Panc1 (cell line): ENCODE data around the gene TFF1. TPM values are rescaled to one million over a fixed set of nuclear protein-coding genes. Genes with fewer than 3 reads are reported as not detected.

Experiments
- ATAC-seq: fragments of 200-7000 bp; cut with Tn5 transposase; 2 replicates; pipeline ENCODE4 v1.9.1; 2020; ENCODE audit warnings: mild to moderate bottlenecking, moderate library complexity
- BruUV-seq: library from RNA; stranded (reverse); fragments of 400-500 nt; replicated peaks from 2 replicates; lab custom pipeline; 2021; lab: Mats Ljungman, UMichigan
- CTCF ChIA-PET: fragments of 300-600 bp; sonication (Branson Sonifier 250); formaldehyde crosslinking; loops from one replicate; lab custom pipeline; 2022; ENCODE audit warnings: antibody characterized with exemption; lab: Charles Lee
- POLR2A ChIA-PET: fragments of 300-600 bp; sonication (Branson Sonifier 250); formaldehyde crosslinking; loops from one replicate; lab custom pipeline; 2022; ENCODE audit warnings: antibody characterized with exemption; lab: Charles Lee
- DNase-seq: peaks from one replicate; pipeline ENCODE4 v3.0.0-alpha.2; 2010; ENCODE audit warnings: low read depth, low spot score
- H3K27ac ChIP-seq: 2 replicates; pipeline ENCODE4 v1.5.1; 2011; ENCODE audit warnings: mild to moderate bottlenecking, low read length, inconsistent platforms
- H3K27me3 ChIP-seq: fragments of 200-500 bp; sonication (Bioruptor generic); 2 replicates; pipeline ENCODE4 v1.6.0; 2014; ENCODE audit warnings: low read length, inconsistent platforms; ENCODE audit not compliant: control insufficient read depth, insufficient read depth
- H3K36me3 ChIP-seq: fragments of 200-500 bp; sonication (Bioruptor generic); 2 replicates; pipeline ENCODE4 v1.5.1; 2014; ENCODE audit warnings: inconsistent platforms, mild to moderate bottlenecking, low read length, moderate library complexity; ENCODE audit not compliant: control insufficient read depth, insufficient read depth
- H3K4me1 ChIP-seq: 2 replicates; pipeline ENCODE4 v1.5.1; 2011; ENCODE audit warnings: inconsistent platforms, mild to moderate bottlenecking, low read length, moderate library complexity; ENCODE audit not compliant: control insufficient read depth, insufficient read depth
- H3K4me3 ChIP-seq, 2 experiments: 2 replicates each; pipeline ENCODE4 v1.5.1; 2011 to 2012; ENCODE audit warnings: low read depth in 2 of 2, low read length in 2 of 2, mild to moderate bottlenecking in 2 of 2, inconsistent platforms in 1 of 2, moderate library complexity in 1 of 2
- H3K9me3 ChIP-seq: fragments of 200-500 bp; sonication (Bioruptor generic); 2 replicates; pipeline ENCODE4 v1.5.1; 2014; ENCODE audit warnings: low read depth, mild to moderate bottlenecking, inconsistent platforms, low read length, moderate library complexity; ENCODE audit not compliant: control insufficient read depth, insufficient read depth
- POLR2AphosphoS5 ChIP-seq: IDR thresholded peaks from 2 replicates; pipeline ENCODE4 v1.6.1; 2012; ENCODE audit warnings: mild to moderate bottlenecking, low read depth, low read length, moderate library complexity
- SIN3A ChIP-seq: IDR thresholded peaks from 2 replicates; pipeline ENCODE4 v1.6.1; 2012; ENCODE audit warnings: low read depth, mild to moderate bottlenecking, low read length, moderate library complexity, borderline replicate concordance; ENCODE audit not compliant: insufficient read depth
- TCF7L2 ChIP-seq: IDR thresholded peaks from 2 replicates; pipeline ENCODE4 v1.6.1; 2011; ENCODE audit warnings: mild to moderate bottlenecking, low read depth, low read length, inconsistent platforms
- in situ Hi-C: cut with HindIII; loops from 2 replicates; pipeline ENCODE4 v1.10.0; 2016; ENCODE audit warnings: low sequenced_read_pairs, low pct_unique_long_range_greater_than_20kb
- intact Hi-C: fragments of 100-400 bp; cut with micrococcal nuclease; formaldehyde crosslinking; loops from one replicate; pipeline ENCODE4 v1.10.0; 2022; ENCODE audit not compliant: unreplicated experiment
- total RNA-seq: library from RNA; stranded (reverse); gene quantifications from one replicate; pipeline ENCODE4 v1.2.1, GENCODE V29; 2021; ENCODE audit not compliant: unreplicated experiment
- TF ChIP-seq, protein P1 (sequence below): fragments of 450-650 bp; IDR thresholded peaks from 2 replicates; pipeline ENCODE4 v1.5.1; 2017; ENCODE audit warnings: mild to moderate bottlenecking
- TF ChIP-seq, protein P2 (sequence below), 2 experiments: IDR thresholded peaks; 2 replicates each; pipeline ENCODE4 v1.6.1; 2011 to 2012; ENCODE audit warnings: low read depth in 2 of 2, control low read depth in 1 of 2, low read length in 1 of 2, mild to moderate bottlenecking in 1 of 2, moderate library complexity in 1 of 2; ENCODE audit not compliant: insufficient read depth in 1 of 2

TFF1 gene
- total RNA-seq, 1 experiment from 2014 or later = 0.36 TPM

DNA sequence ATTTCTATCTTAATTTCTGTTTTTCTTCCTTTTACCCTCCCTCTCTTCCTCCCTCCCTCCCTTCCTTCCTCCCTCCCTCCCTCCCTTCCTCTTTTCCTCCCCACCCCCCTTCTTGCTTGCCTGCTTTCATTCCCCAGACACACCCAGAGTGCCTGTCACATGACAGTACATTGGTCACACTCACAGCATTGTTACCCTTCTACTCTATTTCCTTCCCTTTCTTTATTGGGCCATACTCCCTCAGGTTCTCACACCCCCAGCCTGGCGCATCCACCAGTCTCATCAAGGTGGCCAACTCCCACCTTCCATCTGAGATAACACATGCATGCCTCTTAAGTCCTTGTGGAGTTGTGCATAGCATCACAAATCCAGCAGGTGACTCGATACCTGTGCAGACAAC lies 18.7 kb upstream of the TFF1 start:
- ATAC-seq = no peak
- POLR2A ChIA-PET = no interaction called here
- H3K36me3 ChIP-seq = no peaks in the 10 kb centered on the region
- no peak overlapping the region for H3K4me3 ChIP-seq
- TF ChIP-seq, protein P1, sequence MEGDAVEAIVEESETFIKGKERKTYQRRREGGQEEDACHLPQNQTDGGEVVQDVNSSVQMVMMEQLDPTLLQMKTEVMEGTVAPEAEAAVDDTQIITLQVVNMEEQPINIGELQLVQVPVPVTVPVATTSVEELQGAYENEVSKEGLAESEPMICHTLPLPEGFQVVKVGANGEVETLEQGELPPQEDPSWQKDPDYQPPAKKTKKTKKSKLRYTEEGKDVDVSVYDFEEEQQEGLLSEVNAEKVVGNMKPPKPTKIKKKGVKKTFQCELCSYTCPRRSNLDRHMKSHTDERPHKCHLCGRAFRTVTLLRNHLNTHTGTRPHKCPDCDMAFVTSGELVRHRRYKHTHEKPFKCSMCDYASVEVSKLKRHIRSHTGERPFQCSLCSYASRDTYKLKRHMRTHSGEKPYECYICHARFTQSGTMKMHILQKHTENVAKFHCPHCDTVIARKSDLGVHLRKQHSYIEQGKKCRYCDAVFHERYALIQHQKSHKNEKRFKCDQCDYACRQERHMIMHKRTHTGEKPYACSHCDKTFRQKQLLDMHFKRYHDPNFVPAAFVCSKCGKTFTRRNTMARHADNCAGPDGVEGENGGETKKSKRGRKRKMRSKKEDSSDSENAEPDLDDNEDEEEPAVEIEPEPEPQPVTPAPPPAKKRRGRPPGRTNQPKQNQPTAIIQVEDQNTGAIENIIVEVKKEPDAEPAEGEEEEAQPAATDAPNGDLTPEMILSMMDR = no peak
- TF ChIP-seq TCF7L2 (no peak), SIN3A (no peak), POLR2AphosphoS5 (no peak)
- TF ChIP-seq, protein P2, sequence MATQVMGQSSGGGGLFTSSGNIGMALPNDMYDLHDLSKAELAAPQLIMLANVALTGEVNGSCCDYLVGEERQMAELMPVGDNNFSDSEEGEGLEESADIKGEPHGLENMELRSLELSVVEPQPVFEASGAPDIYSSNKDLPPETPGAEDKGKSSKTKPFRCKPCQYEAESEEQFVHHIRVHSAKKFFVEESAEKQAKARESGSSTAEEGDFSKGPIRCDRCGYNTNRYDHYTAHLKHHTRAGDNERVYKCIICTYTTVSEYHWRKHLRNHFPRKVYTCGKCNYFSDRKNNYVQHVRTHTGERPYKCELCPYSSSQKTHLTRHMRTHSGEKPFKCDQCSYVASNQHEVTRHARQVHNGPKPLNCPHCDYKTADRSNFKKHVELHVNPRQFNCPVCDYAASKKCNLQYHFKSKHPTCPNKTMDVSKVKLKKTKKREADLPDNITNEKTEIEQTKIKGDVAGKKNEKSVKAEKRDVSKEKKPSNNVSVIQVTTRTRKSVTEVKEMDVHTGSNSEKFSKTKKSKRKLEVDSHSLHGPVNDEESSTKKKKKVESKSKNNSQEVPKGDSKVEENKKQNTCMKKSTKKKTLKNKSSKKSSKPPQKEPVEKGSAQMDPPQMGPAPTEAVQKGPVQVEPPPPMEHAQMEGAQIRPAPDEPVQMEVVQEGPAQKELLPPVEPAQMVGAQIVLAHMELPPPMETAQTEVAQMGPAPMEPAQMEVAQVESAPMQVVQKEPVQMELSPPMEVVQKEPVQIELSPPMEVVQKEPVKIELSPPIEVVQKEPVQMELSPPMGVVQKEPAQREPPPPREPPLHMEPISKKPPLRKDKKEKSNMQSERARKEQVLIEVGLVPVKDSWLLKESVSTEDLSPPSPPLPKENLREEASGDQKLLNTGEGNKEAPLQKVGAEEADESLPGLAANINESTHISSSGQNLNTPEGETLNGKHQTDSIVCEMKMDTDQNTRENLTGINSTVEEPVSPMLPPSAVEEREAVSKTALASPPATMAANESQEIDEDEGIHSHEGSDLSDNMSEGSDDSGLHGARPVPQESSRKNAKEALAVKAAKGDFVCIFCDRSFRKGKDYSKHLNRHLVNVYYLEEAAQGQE (IDR thresholded peaks at IDR 0.05; ENCODE audit: insufficient read depth in 1 of 2, low read depth in 2 of 2, low read length in 1 of 2) = no peak
- no TSS peak for BruUV-seq
- H3K4me1 ChIP-seq = no peaks in the 10 kb centered on the region
- intact Hi-C loops = loop anchor here (10.0 kb wide), 1 partner anchor 240 kb away; no protein-coding TSS in a partner anchor
- in situ Hi-C loops = no loop called here
- no peak overlapping the region for H3K27ac ChIP-seq
- H3K9me3 ChIP-seq = no peaks in the 10 kb centered on the region
- DNase-seq = no peak
- CTCF ChIA-PET = no interaction called here
- H3K27me3 ChIP-seq = no peaks in the 10 kb centered on the region

DNA sequence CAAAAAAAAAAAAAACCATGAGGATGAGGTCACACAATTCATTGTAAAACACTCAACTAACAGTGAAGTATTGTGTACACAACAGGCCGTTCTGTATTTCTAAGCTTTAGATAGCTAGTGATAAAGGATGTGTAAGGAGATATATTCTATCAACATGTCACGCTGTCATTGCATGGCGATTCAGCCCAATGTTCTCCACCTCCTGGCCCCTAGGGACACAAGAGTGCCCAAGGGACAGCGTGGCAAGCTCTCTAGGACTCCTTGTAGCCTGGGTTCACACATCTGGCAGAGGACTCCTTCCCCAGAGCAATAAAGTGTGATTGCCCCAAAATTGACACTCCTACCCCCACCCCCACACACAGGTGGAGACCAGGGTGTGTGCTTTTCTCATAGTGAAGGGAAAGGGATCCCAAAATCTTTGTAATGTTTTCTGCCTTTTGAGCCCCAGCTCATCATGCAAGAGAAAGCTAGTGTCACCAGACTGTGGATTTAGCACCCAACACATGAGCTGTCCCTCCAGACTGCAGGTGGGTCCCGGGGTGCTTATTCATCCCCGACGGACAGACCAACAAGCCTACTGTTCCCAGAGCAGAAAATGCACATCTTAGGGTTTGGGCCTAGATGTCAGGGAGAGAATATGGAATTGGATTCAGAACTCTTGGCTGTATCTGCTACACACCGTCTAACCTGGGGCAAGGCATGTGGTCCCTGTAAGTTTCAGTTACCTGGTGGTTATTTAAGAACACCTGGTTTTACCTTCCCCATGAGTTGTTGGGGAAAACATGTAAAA lies 18.0 kb upstream of the TFF1 start:
- H3K4me3 ChIP-seq = no peak overlapping the region
- no peak for ATAC-seq
- intact Hi-C loops = loop anchor here (10.0 kb wide), 1 partner anchor 240 kb away; no protein-coding TSS in a partner anchor

More for the DNA sequence above, 18.0 kb upstream of the TFF1 start:
- H3K9me3 ChIP-seq = no peaks in the 10 kb centered on the region
- no peaks in the 10 kb centered on the region for H3K27me3 ChIP-seq
- POLR2A ChIA-PET = no interaction called here
- no peaks in the 10 kb centered on the region for H3K4me1 ChIP-seq
- H3K27ac ChIP-seq = no peak overlapping the region
- no peaks in the 10 kb centered on the region for H3K36me3 ChIP-seq
- no peak for DNase-seq
- no TSS peak for BruUV-seq
- CTCF ChIA-PET = no interaction called here
- in situ Hi-C loops = no loop called here
- TF ChIP-seq, protein P2 (IDR thresholded peaks at IDR 0.05; ENCODE audit: insufficient read depth in 1 of 2, low read depth in 2 of 2, low read length in 1 of 2) = no peak
- TF ChIP-seq TCF7L2 (no peak), POLR2AphosphoS5 (no peak), SIN3A (no peak)
- TF ChIP-seq, protein P1 = no peak
